Mesendoderm (in vitro differentiated cells): ENCODE measurements around the gene ANO7.

Experiments used
- DNase-seq: peaks from one replicate; pipeline ENCODE4 v3.0.0; 2013
- H2AK5ac ChIP-seq: 2 replicates; pipeline ENCODE4 v1.6.1; 2013; ENCODE audit warnings: low read length, inconsistent platforms
- H2BK120ac ChIP-seq: 2 replicates; pipeline ENCODE4 v1.6.1; 2013; ENCODE audit warnings: low read depth, mild to moderate bottlenecking, low read length, moderate library complexity, mixed read lengths
- H2BK15ac ChIP-seq: replicated peaks from 2 replicates; pipeline ENCODE4 v1.6.1; 2013; ENCODE audit warnings: low read depth, mild to moderate bottlenecking, moderate library complexity
- H2BK5ac ChIP-seq: 2 replicates; pipeline ENCODE4 v1.6.1; 2013; ENCODE audit warnings: low read length, inconsistent platforms
- H3K18ac ChIP-seq: 2 replicates; pipeline ENCODE4 v1.6.1; 2013; ENCODE audit warnings: mild to moderate bottlenecking, low read length, mixed read lengths
- H3K23ac ChIP-seq: one replicate; pipeline ENCODE4 v1.6.1; 2013; ENCODE audit warnings: low read length
- H3K27ac ChIP-seq: 2 replicates; pipeline ENCODE4 v1.5.1; 2013; ENCODE audit warnings: low read depth, mild to moderate bottlenecking, inconsistent platforms, low read length, moderate library complexity
- H3K27me3 ChIP-seq: 2 replicates; pipeline ENCODE4 v1.6.1; 2013; ENCODE audit warnings: low read length, control low read depth, mild to moderate bottlenecking, inconsistent platforms; ENCODE audit not compliant: insufficient read depth, poor library complexity
- H3K36me3 ChIP-seq: 2 replicates; pipeline ENCODE4 v1.6.1; 2013; ENCODE audit warnings: low read length, inconsistent platforms; ENCODE audit not compliant: control insufficient read depth, insufficient read depth
- H3K4ac ChIP-seq: one replicate; pipeline ENCODE4 v1.6.1; 2013; ENCODE audit warnings: low read depth, mild to moderate bottlenecking, low read length, moderate library complexity
- H3K4me1 ChIP-seq: 2 replicates; pipeline ENCODE4 v1.6.1; 2013; ENCODE audit warnings: low read depth, low read length, inconsistent platforms; ENCODE audit not compliant: control insufficient read depth
- H3K4me2 ChIP-seq: 2 replicates; pipeline ENCODE4 v1.6.1; 2013; ENCODE audit warnings: low read length
- H3K4me3 ChIP-seq: 2 replicates; pipeline ENCODE4 v1.5.1; 2013; ENCODE audit warnings: mild to moderate bottlenecking, low read length
- H3K56ac ChIP-seq: one replicate; pipeline ENCODE4 v1.6.1; 2013; ENCODE audit warnings: low read length
- H3K79me1 ChIP-seq: 2 replicates; pipeline ENCODE4 v1.6.1; 2013; ENCODE audit warnings: low read length, inconsistent platforms
- H3K79me2 ChIP-seq: 2 replicates; pipeline ENCODE4 v1.6.1; 2013; ENCODE audit warnings: mild to moderate bottlenecking, low read length; ENCODE audit not compliant: control insufficient read depth, insufficient read depth
- H3K9ac ChIP-seq: 2 replicates; pipeline ENCODE4 v1.6.1; 2013; ENCODE audit warnings: low read length, inconsistent platforms
- H4K5ac ChIP-seq: one replicate; pipeline ENCODE4 v1.6.1; 2013; ENCODE audit warnings: low read length
- H4K8ac ChIP-seq: one replicate; pipeline ENCODE4 v1.6.1; 2013; ENCODE audit warnings: low read depth, mild to moderate bottlenecking, control low read depth, low read length, moderate library complexity
- WGBS: extraction: QIAGEN DNeasy Blood & Tissue Kit; methylation state at CpG from one replicate; pipeline ENCODE4 v1.1.7; 2013; ENCODE audit warnings: low lambda C conversion rate, missing lambda C conversion rate; ENCODE audit not compliant: insufficient coverage; ENCODE audit errors: extremely low coverage; 5-methylcytosine and 5-hydroxymethylcytosine counted together

Gene ANO7

DNA sequence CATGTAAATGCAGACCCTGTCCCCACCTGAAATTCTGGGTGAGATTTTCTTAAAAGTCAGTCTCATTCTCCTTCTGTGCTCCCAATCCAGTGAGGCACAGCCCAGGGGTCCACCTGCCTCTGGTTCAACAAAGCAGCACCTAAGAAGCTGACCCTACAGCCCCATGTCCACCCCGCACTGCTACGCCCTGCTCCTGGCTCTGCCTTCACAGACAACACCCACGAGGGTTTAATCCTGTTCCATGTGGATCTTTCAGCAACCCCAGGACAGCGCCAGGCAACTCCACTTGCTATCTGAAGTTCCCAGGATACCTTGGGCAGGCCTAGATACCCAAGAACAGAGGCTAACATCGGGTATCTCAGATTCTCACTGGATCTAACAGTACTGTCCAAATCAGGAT lies 82.1 kb downstream of the ANO7 start:
- H4K5ac ChIP-seq = no peak overlapping the region
- H3K27me3 ChIP-seq = no peaks in the 10 kb centered on the region
- peaks cover 11% of the 10 kb centered on the region for H3K36me3 ChIP-seq
- H3K18ac ChIP-seq = no peak overlapping the region
- H3K23ac ChIP-seq = no peak overlapping the region
- H2BK5ac ChIP-seq = no peak overlapping the region
- no peak overlapping the region for H2BK120ac ChIP-seq
- no peak overlapping the region for H2AK5ac ChIP-seq
- H3K56ac ChIP-seq = peak overlapping the region; percentile 8
- H3K9ac ChIP-seq = peak overlapping the region; percentile 13
- no peak overlapping the region for H3K4me3 ChIP-seq
- H3K79me1 ChIP-seq = peaks cover 41% of the 10 kb centered on the region
- H4K8ac ChIP-seq = no peak overlapping the region
- no peak overlapping the region for H3K27ac ChIP-seq
- no CpG with 5 or more reads among the region's 5 CpGs for WGBS
- peaks cover 61% of the 10 kb centered on the region for H3K79me2 ChIP-seq
- H2BK15ac ChIP-seq = no peak overlapping the region
- no peak overlapping the region for H3K4me2 ChIP-seq
- DNase-seq = no peak
- H3K4me1 ChIP-seq = peaks cover 5% of the 10 kb centered on the region
- no peak overlapping the region for H3K4ac ChIP-seq

DNA sequence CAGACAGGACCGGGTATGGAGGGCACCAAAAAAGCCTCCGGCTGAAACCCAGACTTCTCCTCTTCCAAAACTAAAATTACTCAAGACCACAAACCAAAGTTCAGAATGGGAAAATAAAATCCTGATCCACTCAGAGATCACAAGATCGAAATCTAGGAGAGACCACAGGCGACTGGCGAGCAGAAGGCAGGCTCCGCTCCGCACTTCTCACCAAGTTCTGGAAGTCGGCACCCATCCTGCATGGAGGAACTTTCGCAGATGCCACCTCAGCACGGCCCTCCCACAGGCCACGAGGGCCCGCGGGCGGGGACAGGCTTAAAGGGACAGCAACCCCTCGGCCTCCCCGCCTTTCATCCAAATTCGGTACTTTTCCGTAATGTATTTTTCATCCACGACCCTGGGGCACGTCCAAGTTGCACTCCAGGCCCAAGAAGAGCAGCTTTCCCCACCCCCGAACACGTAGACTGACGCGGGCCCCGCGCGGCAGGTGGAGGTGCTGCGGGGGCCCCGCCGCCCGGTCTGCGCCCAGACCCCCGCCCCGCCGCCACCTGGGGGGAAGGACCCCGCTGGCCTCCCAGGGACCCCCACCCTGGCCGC lies 83.3 kb downstream of the ANO7 start:
- Histone ChIP-seq H4K8ac (no peak overlapping the region), H3K4ac (peak overlapping the region; percentile 97), H2BK15ac (no peak overlapping the region), H2AK5ac (no peak overlapping the region), H3K4me1 (peaks cover 5% of the 10 kb centered on the region), H3K27ac (no peak overlapping the region), H3K18ac (peak overlapping the region; percentile 99), H2BK5ac (no peak overlapping the region), H3K23ac (no peak overlapping the region), H3K4me2 (peak overlapping the region; percentile 73), H3K4me3 (peak overlapping the region; percentile 71), H3K36me3 (peaks cover 3% of the 10 kb centered on the region), H3K79me1 (peaks cover 34% of the 10 kb centered on the region), H3K79me2 (peaks cover 57% of the 10 kb centered on the region), H3K9ac (peak overlapping the region; percentile 84), H3K27me3 (no peaks in the 10 kb centered on the region), H3K56ac (peak overlapping the region; percentile 88), H2BK120ac (no peak overlapping the region), H4K5ac (no peak overlapping the region)
- DNase-seq = peak; percentile 57
- no CpG with 5 or more reads among the region's 37 CpGs for WGBS

- DNase-seq = peak; percentile 45
- no CpG with 5 or more reads among the region's 102 CpGs for WGBS
- H3K56ac ChIP-seq = peak overlapping the region; percentile 88
These were observed 84.1 kb downstream of the ANO7 start for GRCh38 chr2:241272303-241273209.

DNA sequence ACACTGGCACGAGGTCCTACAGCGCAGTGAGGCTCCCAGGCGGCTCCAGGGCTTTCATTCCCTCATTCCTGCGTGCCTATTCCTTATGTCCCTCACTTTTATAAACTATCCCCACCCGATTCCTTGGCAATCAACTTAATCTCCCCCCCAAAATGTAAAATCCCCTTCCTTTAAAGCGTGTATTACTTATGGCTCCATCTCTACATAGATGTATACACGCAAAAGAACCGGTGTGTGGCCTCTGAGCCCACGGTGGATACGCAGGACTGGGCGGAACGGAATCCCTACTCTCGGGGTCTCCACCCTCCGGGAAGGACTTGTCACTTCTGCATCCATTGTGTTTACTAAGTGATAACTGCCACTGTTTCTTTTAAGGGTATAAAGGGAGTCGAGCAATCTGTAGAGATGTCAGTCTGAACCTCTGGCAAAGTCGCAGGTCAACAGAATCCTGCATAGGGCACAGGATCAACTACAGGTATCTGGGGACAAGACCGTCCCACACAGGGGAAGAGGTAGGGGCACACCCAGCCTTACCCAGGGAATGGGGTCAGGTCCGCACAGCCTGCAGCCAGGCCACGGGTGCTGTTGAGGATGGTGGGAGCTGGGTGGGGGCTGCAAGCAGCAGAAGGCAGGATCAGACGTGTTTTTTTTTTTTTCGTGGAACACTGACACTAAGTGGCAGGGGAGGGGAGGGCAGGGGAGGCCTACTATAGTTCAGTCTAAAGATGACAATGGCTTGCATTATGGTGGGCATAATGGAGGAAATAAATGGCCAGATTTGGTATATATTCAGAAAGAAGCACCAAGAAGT lies 84.9 kb downstream of the ANO7 start:
- H2BK5ac ChIP-seq = no peak overlapping the region
- peaks cover 53% of the 10 kb centered on the region for H3K79me2 ChIP-seq
- H3K9ac ChIP-seq = peak overlapping the region; percentile 70
- WGBS = no CpG with 5 or more reads among the region's 21 CpGs
- no peak overlapping the region for H2BK15ac ChIP-seq
- no peak overlapping the region for H2AK5ac ChIP-seq
- no peak overlapping the region for H3K18ac ChIP-seq
- peak overlapping the region; percentile 74 for H3K4me2 ChIP-seq
- peak; percentile 25 for DNase-seq
- H3K27me3 ChIP-seq = no peaks in the 10 kb centered on the region
- H3K27ac ChIP-seq = no peak overlapping the region
- no peaks in the 10 kb centered on the region for H3K36me3 ChIP-seq
- H4K5ac ChIP-seq = no peak overlapping the region
- H3K79me1 ChIP-seq = peaks cover 26% of the 10 kb centered on the region
- no peak overlapping the region for H3K4me3 ChIP-seq
- H3K4ac ChIP-seq = no peak overlapping the region
- H4K8ac ChIP-seq = no peak overlapping the region
- no peak overlapping the region for H3K23ac ChIP-seq
- no peak overlapping the region for H2BK120ac ChIP-seq
- peaks cover 5% of the 10 kb centered on the region for H3K4me1 ChIP-seq
- peak overlapping the region; percentile 80 for H3K56ac ChIP-seq

More at GRCh38 chr2:241272303-241273209, 84.1 kb downstream of the ANO7 start:
- Histone ChIP-seq H3K27me3 (no peaks in the 10 kb centered on the region), H3K27ac (peak overlapping the region; percentile 38), H3K4me3 (peak overlapping the region; percentile 71), H2BK5ac (no peak overlapping the region), H2AK5ac (no peak overlapping the region), H3K4me2 (peak overlapping the region; percentile 74), H2BK15ac (no peak overlapping the region), H3K4ac (peak overlapping the region; percentile 97), H3K9ac (peak overlapping the region; percentile 84), H3K18ac (peak overlapping the region; percentile 99), H3K79me1 (peaks cover 30% of the 10 kb centered on the region), H4K8ac (no peak overlapping the region), H2BK120ac (peak overlapping the region; percentile 21), H3K23ac (no peak overlapping the region), H3K36me3 (peaks cover 3% of the 10 kb centered on the region), H4K5ac (no peak overlapping the region), H3K79me2 (peaks cover 53% of the 10 kb centered on the region), H3K4me1 (peaks cover 5% of the 10 kb centered on the region)

DNA sequence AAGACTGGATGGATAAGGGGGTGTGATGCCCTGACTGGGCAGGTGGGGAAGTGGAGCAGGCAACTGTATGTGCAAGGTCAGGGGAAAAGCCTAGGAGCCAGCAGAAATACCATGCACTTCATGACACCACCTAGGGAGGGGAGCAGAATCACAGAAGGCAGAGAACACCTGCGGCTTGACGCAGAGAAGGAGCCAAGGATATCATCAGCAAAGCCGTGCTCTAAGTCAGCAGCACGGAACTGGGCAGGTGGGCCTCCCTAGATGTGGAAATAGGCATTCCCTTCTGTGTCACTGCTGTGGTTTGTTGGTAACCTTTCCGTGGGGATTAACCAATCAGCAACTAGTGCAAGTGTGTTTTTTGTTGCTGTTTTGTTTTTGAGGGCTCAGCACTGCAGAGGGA lies 85.7 kb downstream of the ANO7 start:
- Histone ChIP-seq H3K79me2 (peaks cover 51% of the 10 kb centered on the region), H3K56ac (no peak overlapping the region), H3K27ac (no peak overlapping the region), H4K5ac (no peak overlapping the region), H2BK15ac (no peak overlapping the region), H3K27me3 (no peaks in the 10 kb centered on the region), H3K79me1 (peaks cover 22% of the 10 kb centered on the region), H3K9ac (no peak overlapping the region), H3K18ac (no peak overlapping the region), H3K4me1 (peaks cover 5% of the 10 kb centered on the region), H3K4me2 (no peak overlapping the region), H3K4me3 (no peak overlapping the region), H3K36me3 (no peaks in the 10 kb centered on the region), H3K23ac (no peak overlapping the region), H2AK5ac (no peak overlapping the region), H3K4ac (no peak overlapping the region), H4K8ac (no peak overlapping the region), H2BK5ac (no peak overlapping the region), H2BK120ac (no peak overlapping the region)
- WGBS = no CpG with 5 or more reads among the region's 5 CpGs
- DNase-seq = peak; percentile 59
